Karpas-422 (cell line): ENCODE results near the gene MAMDC2. TPM values are rescaled to one million over a fixed set of nuclear protein-coding genes. Genes with fewer than 3 reads are reported as not detected.

Source experiments
- DNase-seq: peaks from one replicate; pipeline ENCODE4 v3.0.0-alpha.2; 2015
- H2AFZ ChIP-seq: fragments of 200-600 bp; sonication (generic); 2 replicates; pipeline ENCODE4 v1.6.1; 2014; ENCODE audit warnings: antibody characterized with exemption, low read length, mixed read lengths
- H3K27ac ChIP-seq: fragments of 200-600 bp; sonication (generic); 2 replicates; pipeline ENCODE4 v1.5.1; 2014; ENCODE audit warnings: mild to moderate bottlenecking, low read length, moderate library complexity
- H3K27me3 ChIP-seq: fragments of 200-600 bp; sonication (generic); 2 replicates; pipeline ENCODE4 v1.6.1; 2014; ENCODE audit warnings: low read length, mixed read lengths
- H3K36me3 ChIP-seq: fragments of 200-600 bp; sonication (generic); 2 replicates; pipeline ENCODE4 v1.6.1; 2014; ENCODE audit warnings: low read length, mixed read lengths; ENCODE audit not compliant: insufficient read depth
- H3K4me1 ChIP-seq: fragments of 200-600 bp; sonication (generic); 2 replicates; pipeline ENCODE4 v1.6.1; 2014; ENCODE audit warnings: mild to moderate bottlenecking, low read length, mixed read lengths
- H3K4me2 ChIP-seq: fragments of 200-600 bp; sonication (generic); 2 replicates; pipeline ENCODE4 v1.6.1; 2014; ENCODE audit warnings: low read length, low read depth, mild to moderate bottlenecking; ENCODE audit not compliant: poor library complexity, severe bottlenecking
- H3K4me3 ChIP-seq: fragments of 200-600 bp; sonication (generic); 2 replicates; pipeline ENCODE4 v1.5.1; 2014; ENCODE audit warnings: mild to moderate bottlenecking, antibody characterized with exemption, low read length, mixed read lengths
- H3K79me2 ChIP-seq: fragments of 200-600 bp; sonication (generic); 2 replicates; pipeline ENCODE4 v1.6.1; 2014; ENCODE audit warnings: mild to moderate bottlenecking, low read length, mixed read lengths
- H3K9ac ChIP-seq: fragments of 200-600 bp; sonication (generic); 2 replicates; pipeline ENCODE4 v1.6.0; 2014; ENCODE audit warnings: low read length
- H3K9me2 ChIP-seq: fragments of 200-600 bp; sonication (generic), shearing (Covaris generic); replicated peaks from 2 replicates; pipeline ENCODE4 v1.6.0; 2014; ENCODE audit warnings: mild to moderate bottlenecking, low read length, moderate library complexity; ENCODE audit not compliant: insufficient read depth
- H3K9me3 ChIP-seq: fragments of 300-700, 200-600 bp; sonication (generic); 2 replicates; pipeline ENCODE4 v1.6.1; 2014; ENCODE audit warnings: low read length, mixed read lengths
- H4K20me1 ChIP-seq: fragments of 200-600 bp; sonication (generic); 2 replicates; pipeline ENCODE4 v1.6.1; 2014; ENCODE audit warnings: mild to moderate bottlenecking, antibody characterized with exemption, low read length, low read depth; ENCODE audit not compliant: insufficient read depth
- total RNA-seq: library from RNA; depleted of rRNA; stranded (reverse); fragments of >200 nt; shearing (Covaris generic); gene quantifications from 2 replicates; pipeline ENCODE4 v1.2.3, GENCODE V29; 2014; ENCODE audit warnings: low replicate concordance

The MAMDC2 gene
- total RNA-seq, 1 experiment from 2014 or later = not detected

- H3K36me3 ChIP-seq = no peaks in the 10 kb centered on the region
- no peak overlapping the region for H3K9ac ChIP-seq
- DNase-seq = no peak
- H3K9me2 ChIP-seq = no peaks in the 10 kb centered on the region
- no peak overlapping the region for H3K4me3 ChIP-seq
- H4K20me1 ChIP-seq = no peaks in the 10 kb centered on the region
- H3K79me2 ChIP-seq = no peaks in the 10 kb centered on the region
- H3K9me3 ChIP-seq = no peaks in the 10 kb centered on the region
- no peak overlapping the region for H2AFZ ChIP-seq
- H3K27me3 ChIP-seq = no peaks in the 10 kb centered on the region
- H3K27ac ChIP-seq = no peak overlapping the region
- no peak overlapping the region for H3K4me2 ChIP-seq
- no peaks in the 10 kb centered on the region for H3K4me1 ChIP-seq
These were observed 9.1 kb downstream of the MAMDC2 start for GRCh38 chr9:70052768-70053167.

- Histone ChIP-seq H3K9ac (no peak overlapping the region), H3K9me3 (no peaks in the 10 kb centered on the region), H3K27ac (no peak overlapping the region), H3K4me2 (no peak overlapping the region), H3K4me1 (no peaks in the 10 kb centered on the region), H3K4me3 (no peak overlapping the region), H2AFZ (no peak overlapping the region), H3K79me2 (no peaks in the 10 kb centered on the region), H3K36me3 (no peaks in the 10 kb centered on the region), H3K9me2 (no peaks in the 10 kb centered on the region), H4K20me1 (no peaks in the 10 kb centered on the region), H3K27me3 (no peaks in the 10 kb centered on the region)
- DNase-seq = no peak
These were observed 10.2 kb downstream of the MAMDC2 start for GRCh38 chr9:70053864-70054263.

- Histone ChIP-seq H2AFZ (no peak overlapping the region), H3K79me2 (no peaks in the 10 kb centered on the region), H3K9me3 (no peaks in the 10 kb centered on the region), H3K27me3 (no peaks in the 10 kb centered on the region), H3K4me3 (no peak overlapping the region), H3K36me3 (no peaks in the 10 kb centered on the region), H3K27ac (no peak overlapping the region), H3K4me1 (no peaks in the 10 kb centered on the region), H3K9me2 (no peaks in the 10 kb centered on the region), H4K20me1 (no peaks in the 10 kb centered on the region), H3K9ac (no peak overlapping the region), H3K4me2 (no peak overlapping the region)
- no peak for DNase-seq
These were observed 10.9 kb downstream of the MAMDC2 start for GRCh38 chr9:70054521-70054920.

GRCh38 chr9:70055406-70056210 lies 12.0 kb downstream of the MAMDC2 start:
- Histone ChIP-seq H3K79me2 (no peaks in the 10 kb centered on the region), H3K27me3 (no peaks in the 10 kb centered on the region), H3K4me1 (no peaks in the 10 kb centered on the region), H3K9me3 (no peaks in the 10 kb centered on the region), H3K27ac (no peak overlapping the region), H2AFZ (no peak overlapping the region), H3K4me2 (no peak overlapping the region), H4K20me1 (no peaks in the 10 kb centered on the region), H3K36me3 (no peaks in the 10 kb centered on the region), H3K9me2 (no peaks in the 10 kb centered on the region), H3K4me3 (no peak overlapping the region), H3K9ac (no peak overlapping the region)
- no peak for DNase-seq

GRCh38 chr9:70056211-70056944 lies 12.7 kb downstream of the MAMDC2 start:
- Histone ChIP-seq H3K36me3 (no peaks in the 10 kb centered on the region), H3K4me1 (no peaks in the 10 kb centered on the region), H3K9me2 (no peaks in the 10 kb centered on the region), H3K79me2 (no peaks in the 10 kb centered on the region), H3K27ac (no peak overlapping the region), H4K20me1 (no peaks in the 10 kb centered on the region), H3K4me2 (no peak overlapping the region), H3K27me3 (no peaks in the 10 kb centered on the region), H3K4me3 (no peak overlapping the region), H3K9ac (no peak overlapping the region), H2AFZ (no peak overlapping the region), H3K9me3 (no peaks in the 10 kb centered on the region)
- DNase-seq = no peak

GRCh38 chr9:70058569-70059116 lies 15.0 kb downstream of the MAMDC2 start:
- H3K9me3 ChIP-seq = no peaks in the 10 kb centered on the region
- no peaks in the 10 kb centered on the region for H3K79me2 ChIP-seq
- no peak overlapping the region for H2AFZ ChIP-seq
- no peak overlapping the region for H3K9ac ChIP-seq
- no peaks in the 10 kb centered on the region for H3K4me1 ChIP-seq
- no peak overlapping the region for H3K27ac ChIP-seq
- H3K4me3 ChIP-seq = no peak overlapping the region
- no peaks in the 10 kb centered on the region for H3K36me3 ChIP-seq
- no peaks in the 10 kb centered on the region for H3K9me2 ChIP-seq
- no peak for DNase-seq
- no peaks in the 10 kb centered on the region for H4K20me1 ChIP-seq
- H3K27me3 ChIP-seq = no peaks in the 10 kb centered on the region
- H3K4me2 ChIP-seq = no peak overlapping the region

GRCh38 chr9:70060148-70060882 lies 16.7 kb downstream of the MAMDC2 start:
- no peak for DNase-seq
- H3K4me2 ChIP-seq = no peak overlapping the region
- no peaks in the 10 kb centered on the region for H4K20me1 ChIP-seq
- H3K4me1 ChIP-seq = no peaks in the 10 kb centered on the region
- no peak overlapping the region for H2AFZ ChIP-seq
- no peak overlapping the region for H3K4me3 ChIP-seq
- no peak overlapping the region for H3K27ac ChIP-seq
- H3K79me2 ChIP-seq = no peaks in the 10 kb centered on the region
- no peaks in the 10 kb centered on the region for H3K9me3 ChIP-seq
- no peaks in the 10 kb centered on the region for H3K9me2 ChIP-seq
- H3K27me3 ChIP-seq = no peaks in the 10 kb centered on the region
- no peaks in the 10 kb centered on the region for H3K36me3 ChIP-seq
- H3K9ac ChIP-seq = no peak overlapping the region
